Stimulated activated CD4-positive, alpha-beta T cell treated with anti-CD3 and anti-CD28 coated beads, Interleukin-1b, Interleukin-23, amount 100 ng/mL, for 1 hour (primary cell): ENCODE data around the gene IRF4.
"Not testable (repeated sequence)": the region's sequence is repeated elsewhere in the genome, so short reads cannot be mapped to it uniquely, and the experiment has no call there.

Experiments used
- DNase-seq, 2 donors: peaks; one replicate each; pipeline ENCODE4 v3.0.0-alpha.2; 2020; ENCODE audit warnings: low read depth in 2 of 2

The IRF4 gene

GRCh38 chr6:421211-421610 lies 29.7 kb downstream of the IRF4 start:
- no peak for DNase-seq

DNA sequence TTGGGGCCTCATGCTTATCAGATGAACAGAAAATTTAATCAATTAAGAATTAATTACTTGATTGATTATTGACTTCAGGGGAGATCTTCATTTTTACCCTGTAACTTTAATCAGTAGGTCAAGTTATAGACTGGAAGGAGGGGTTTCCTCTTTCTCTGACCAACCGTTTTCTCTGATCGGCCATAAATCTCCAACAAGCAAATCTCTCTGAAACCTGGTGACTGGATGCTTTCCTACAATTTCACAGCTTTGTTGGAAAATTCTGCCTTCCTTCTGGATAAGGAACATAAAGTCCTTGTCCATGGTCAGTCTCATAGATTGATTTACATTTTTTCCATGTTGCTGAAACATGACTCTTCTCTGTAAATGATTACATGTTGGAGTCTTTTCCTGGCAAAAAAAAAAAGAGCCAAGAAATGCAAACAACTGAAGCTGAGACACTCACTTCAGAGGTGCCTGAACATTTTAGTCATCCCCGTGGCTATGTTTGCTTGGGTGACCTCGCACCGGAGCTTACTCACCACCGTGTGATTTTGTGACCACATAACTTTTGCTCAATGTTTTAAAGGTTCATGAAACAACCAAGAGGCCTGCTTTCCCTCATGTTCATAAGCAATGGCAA lies 31.0 kb downstream of the IRF4 start:
- no peak for DNase-seq

DNA sequence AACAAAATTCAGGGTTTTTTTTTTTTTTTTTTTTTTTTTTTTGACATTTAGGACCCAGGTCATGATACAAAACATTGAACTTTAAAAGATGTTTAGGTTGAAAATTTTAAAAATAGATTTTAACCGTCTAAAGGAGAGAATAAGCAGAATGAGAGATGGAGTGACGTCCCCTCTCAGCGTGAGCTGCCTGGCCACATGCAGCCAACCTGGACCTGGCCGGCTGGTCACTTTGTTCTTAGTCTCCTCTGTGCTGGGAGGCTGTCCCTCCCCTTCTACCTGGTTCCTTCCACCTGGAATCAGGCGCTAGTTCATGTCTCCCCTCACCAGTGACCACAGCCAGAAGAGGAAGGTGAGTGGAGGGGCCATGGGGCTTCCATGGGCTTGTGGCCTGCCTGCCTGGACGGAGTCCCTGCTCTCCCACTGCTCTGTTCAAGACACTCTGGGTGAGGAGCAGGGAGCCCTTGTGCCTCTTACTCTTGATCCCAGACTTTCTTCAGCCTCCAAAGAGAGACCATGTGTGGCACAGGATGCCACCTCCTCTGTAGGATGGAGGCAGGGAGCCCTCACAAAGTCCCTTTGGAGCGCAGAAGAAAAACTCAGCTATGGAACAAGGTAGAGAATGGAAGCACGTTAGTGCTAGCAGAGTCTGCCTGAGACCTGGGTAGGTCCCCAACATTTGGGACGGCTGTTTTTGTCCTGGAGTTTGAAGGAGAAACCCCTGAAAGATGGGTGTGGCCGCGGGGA lies 31.7 kb downstream of the IRF4 start:
- DNase-seq = no peak

- no peak for DNase-seq
These were observed 32.3 kb downstream of the IRF4 start for GRCh38 chr6:423799-424345.

- DNase-seq = no peak
These were observed 33.3 kb downstream of the IRF4 start for GRCh38 chr6:424741-425417.

DNA sequence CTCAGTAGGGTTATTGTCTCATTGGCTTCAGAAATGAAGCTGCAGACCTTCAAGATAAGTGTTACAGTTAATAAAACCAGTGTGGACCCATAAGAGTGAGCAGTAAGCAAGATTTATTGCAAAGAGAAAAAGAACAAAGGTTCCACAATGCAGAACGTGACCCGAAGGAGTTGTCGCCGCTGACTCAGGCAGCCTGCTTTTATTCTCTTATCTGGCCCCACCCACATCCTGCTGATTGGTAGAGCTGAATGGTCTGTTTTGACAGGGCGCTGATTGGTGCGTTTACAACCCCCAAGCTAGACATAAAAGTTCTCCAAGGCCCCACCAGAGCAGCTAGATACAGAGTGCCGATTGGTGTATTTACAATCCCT lies 33.9 kb downstream of the IRF4 start:
- not testable (repeated sequence) for DNase-seq

DNA sequence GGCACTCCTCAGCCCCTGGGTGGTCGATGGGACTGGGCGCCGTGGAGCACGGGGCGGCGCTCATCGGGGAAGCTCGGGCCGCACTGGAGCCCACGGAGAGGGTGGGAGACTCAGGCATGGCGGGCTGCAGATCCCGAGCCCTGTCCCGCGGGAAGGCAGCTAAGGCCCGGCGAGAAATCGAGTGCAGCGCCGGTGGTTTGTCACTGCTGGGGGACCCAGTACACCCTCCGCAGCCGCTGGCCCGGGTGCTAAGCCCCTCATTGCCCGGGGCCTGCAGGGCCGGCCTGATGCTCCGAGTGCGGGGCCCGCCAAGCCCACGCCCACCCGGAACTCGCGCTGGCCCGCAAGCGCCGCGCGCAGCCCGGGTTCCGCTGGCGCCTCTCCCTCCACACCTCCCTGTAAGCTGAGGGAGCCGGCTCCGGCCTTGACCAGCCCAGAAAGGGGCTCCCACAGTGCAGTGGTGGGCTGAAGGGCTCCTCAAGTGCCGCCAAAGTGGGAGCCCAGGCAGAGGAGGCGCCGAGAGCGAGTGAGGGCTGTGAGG lies 34.7 kb downstream of the IRF4 start:
- not testable (repeated sequence) for DNase-seq

DNA sequence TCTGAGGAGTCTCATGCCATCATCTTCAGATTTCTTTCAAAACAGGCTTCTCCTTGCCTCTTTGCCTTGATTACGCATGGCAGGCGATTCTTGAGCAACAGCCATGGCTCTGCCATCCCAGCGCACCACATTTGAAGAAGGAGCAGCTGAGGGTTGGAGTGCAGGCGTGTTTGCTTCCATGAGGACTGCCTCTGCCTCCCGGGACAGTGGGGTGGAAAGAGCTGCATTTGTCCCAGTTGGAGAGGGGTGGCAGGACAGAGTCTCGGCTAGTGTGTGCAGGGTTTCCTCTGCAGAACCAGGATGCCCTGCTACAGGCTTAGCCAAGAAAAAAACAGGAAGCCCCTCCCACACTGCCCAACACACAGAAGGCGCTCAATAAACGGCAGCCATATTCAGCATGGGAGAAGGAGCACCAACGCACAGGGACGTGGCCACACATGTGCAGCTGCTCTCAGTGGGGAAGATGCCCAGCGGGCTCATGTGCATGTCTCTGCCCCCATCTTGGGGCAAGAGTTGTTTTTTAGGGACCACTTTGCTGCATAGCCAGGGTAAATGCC lies 36.6 kb downstream of the IRF4 start:
- DNase-seq = no peak

DNA sequence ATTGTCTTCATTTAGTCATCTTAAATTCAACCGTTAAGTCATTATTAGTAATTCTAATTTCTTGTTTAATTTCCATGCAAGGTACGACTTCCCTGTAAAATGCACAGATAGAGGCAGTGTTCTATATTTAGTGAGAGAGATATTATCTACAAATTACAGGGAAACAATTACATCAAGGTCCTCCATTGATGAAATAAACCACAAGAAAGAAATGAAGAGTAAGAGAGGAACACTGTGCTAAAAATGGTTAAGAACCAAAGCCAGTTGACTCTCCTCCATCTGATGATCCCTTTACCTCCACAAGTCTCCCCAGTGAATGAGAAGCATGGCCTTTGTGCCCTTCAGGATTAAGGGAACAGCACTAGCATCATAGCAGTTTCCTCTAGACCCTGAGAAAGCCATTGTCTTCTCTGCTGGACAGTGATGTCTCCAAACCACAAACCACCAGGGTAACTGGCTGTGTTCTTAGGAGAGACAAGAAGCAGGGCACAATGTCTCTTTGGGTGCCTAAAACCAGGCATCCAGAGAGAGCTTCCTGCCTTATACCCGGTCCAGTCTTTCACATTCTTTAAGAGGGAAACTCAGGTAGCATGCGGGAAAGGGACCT lies 38.1 kb downstream of the IRF4 start:
- no peak for DNase-seq

DNA sequence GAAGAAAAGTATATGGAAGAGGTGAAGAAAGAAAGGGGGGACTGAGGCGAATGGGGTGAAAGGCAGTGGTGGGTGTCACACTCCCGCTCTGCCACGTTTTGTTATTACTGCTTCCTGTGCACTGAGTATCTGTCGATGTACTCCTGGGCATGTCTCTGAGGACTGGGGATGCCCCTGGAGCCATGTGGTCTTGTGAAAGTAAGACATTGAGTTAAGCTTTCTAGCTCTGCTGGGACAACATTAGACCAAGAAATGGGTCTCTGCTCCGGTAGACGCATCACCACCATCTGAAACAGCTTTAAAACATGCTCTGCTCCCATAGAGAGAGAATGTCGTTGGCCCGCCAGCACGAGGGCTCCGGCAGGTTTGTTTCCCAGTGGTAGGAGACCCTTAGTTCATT lies 40.0 kb downstream of the IRF4 start:
- no peak for DNase-seq

DNA sequence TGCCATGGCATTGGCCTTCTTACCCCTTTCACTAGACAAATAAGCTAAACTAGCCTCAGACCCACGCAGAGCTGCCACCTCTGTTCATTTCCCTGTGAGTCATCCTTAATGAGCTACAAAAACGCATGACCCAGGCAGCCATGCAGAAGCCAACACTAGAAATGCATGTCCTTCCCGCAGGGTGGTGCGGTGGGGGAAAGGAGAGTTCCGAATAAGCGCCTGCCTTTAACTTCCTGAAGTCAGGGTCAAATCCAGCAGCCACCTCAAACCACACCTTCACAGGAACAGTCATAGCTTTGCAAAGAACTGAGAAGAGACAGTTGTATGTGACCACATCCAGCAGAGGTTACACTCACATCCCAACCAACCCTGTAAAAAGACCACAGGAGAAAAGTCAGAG lies 40.4 kb downstream of the IRF4 start:
- DNase-seq = no peak

GRCh38 chr6:434051-434705 lies 42.6 kb downstream of the IRF4 start:
- no peak for DNase-seq

GRCh38 chr6:435441-436307 lies 44.1 kb downstream of the IRF4 start:
- no peak for DNase-seq

DNA sequence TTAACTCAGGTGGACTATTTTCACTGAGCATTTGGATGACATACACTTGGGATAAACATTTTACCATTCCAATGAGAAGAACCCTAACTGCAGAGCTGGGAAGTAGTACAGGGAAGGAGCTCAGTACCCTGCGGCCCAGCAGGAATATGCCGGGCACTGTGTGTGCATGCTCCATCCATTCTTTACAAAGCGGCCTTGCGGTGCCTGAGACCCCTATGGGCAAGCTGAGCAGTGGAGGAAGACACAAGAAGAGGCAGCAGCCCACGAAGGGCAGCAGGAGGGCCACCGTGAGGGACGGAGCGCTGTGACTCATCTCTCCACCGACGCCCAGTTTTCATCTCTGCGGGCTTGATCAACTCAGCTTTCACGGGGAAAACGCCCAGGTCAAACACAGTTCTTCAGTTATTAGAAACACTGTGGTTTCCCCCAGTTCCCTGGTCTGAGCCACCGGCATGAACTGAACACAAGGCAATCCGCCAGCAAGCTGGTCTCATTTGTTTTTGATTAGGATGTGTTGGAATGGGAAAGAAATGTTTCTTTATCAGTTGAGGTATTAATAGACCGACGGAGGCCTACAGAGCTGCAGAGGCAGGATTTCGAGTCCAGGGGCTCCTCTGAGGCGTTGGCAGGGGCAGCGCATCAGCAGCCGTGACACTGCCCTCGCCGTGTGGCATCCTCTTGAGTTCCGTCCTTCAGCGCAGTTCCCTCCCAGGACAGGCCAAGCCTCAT lies 44.9 kb downstream of the IRF4 start:
- DNase-seq = no peak

DNA sequence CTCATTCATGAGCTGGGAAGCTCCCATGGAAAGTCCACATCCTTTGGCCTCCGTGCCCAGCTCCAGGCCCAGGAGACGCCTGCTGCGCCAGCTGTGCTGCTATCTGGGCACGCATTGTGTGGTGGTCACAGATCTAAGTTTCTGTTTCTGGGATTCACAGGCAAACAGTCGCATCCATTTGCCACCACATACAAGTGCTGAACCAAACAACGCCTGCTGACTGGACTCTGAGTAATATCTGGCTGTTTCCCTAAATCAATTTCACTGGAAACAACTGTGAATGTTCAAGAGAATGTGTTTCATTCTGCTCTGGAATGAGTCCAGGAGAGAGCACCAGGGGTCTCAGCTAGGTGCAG lies 45.5 kb downstream of the IRF4 start:
- DNase-seq = no peak

GRCh38 chr6:438634-439170 lies 47.1 kb downstream of the IRF4 start:
- no peak for DNase-seq

GRCh38 chr6:439641-440167 lies 48.2 kb downstream of the IRF4 start:
- no peak for DNase-seq

GRCh38 chr6:441126-441920 lies 49.8 kb downstream of the IRF4 start:
- DNase-seq = no peak
